ENCODE data around the gene LSP1. TPM values are rescaled to one million over a fixed set of nuclear protein-coding genes. Genes with fewer than 3 reads are reported as not detected.

Gene LSP1
- total and polyA plus RNA-seq, 2 of the 8 experiments (the other 6 are each of a cell fraction or from before 2014, with no cell fraction given), result 0.03 TPM; not detected in 1

- Histone ChIP-seq H3K4me3 (ENCODE audit: extremely low read depth in 1 of 4, insufficient read depth in 2 of 4, low read depth in 3 of 4, low read length in 4 of 4) (no peak overlapping the region), H3K23me2 (ENCODE audit: low read depth, low read length) (no peaks in the 10 kb centered on the region), H2BK20ac (ENCODE audit: low read length) (no peak overlapping the region), H3K23ac (ENCODE audit: insufficient read length) (no peak overlapping the region), H3K9me3 (ENCODE audit: insufficient read depth in 2 of 2, low read depth in 1 of 2, low read length in 1 of 2) (no peaks in the 10 kb centered on the region), H3K9ac (replicated peaks in 1 of 4; ENCODE audit: extremely low read depth in 1 of 4, low read depth in 3 of 4, low read length in 3 of 4) (no peak overlapping the region), H2BK12ac (ENCODE audit: low read depth, low read length) (no peak overlapping the region), H4K20me1 (replicated peaks in 1 of 2; ENCODE audit: control insufficient read depth in 1 of 2, insufficient read depth in 2 of 2, low read length in 2 of 2) (no peaks in the 10 kb centered on the region), H3K4me1 (replicated peaks in 1 of 4; ENCODE audit: control insufficient read depth in 3 of 4, insufficient read depth in 4 of 4, low read length in 3 of 4) (peaks cover 0 to 3% (median 0%) of the 10 kb centered on the region in 4 experiments; a peak in 3 of 7 replicates), H3K36me3 (ENCODE audit: control insufficient read depth in 2 of 4, insufficient read depth in 4 of 4, low read length in 3 of 4) (no peaks in the 10 kb centered on the region), H3K79me2 (ENCODE audit: control insufficient read depth in 1 of 2, insufficient read depth in 2 of 2, low read length in 2 of 2) (no peaks in the 10 kb centered on the region), H2BK5ac (ENCODE audit: low read depth, low read length) (no peak overlapping the region), H3K4ac (replicated peaks; ENCODE audit: insufficient read length, low read depth, low read length) (no peak overlapping the region), H3K56ac (replicated peaks; ENCODE audit: insufficient read length, low read depth, low read length) (no peak overlapping the region), H3K18ac (ENCODE audit: extremely low read depth, low read length) (no peak overlapping the region), H3K14ac (ENCODE audit: insufficient read length) (no peak overlapping the region), H2BK120ac (replicated peaks; ENCODE audit: low read depth, low read length) (no peak overlapping the region), H3K27me3 (replicated peaks in 1 of 4; ENCODE audit: control insufficient read depth in 3 of 4, extremely low read depth in 1 of 4, insufficient read depth in 3 of 4, low read length in 3 of 4) (no peaks in the 10 kb centered on the region), H3K27ac (ENCODE audit: low read depth, low read length) (no peak overlapping the region), H4K8ac (ENCODE audit: extremely low read depth, insufficient read depth, low read length) (no peak overlapping the region), H2BK15ac (ENCODE audit: low read length) (no peak overlapping the region), H4K91ac (replicated peaks; ENCODE audit: insufficient read length, low read length) (no peak overlapping the region), H4K5ac (ENCODE audit: insufficient read length, low read depth, low read length) (no peak overlapping the region), H2AK5ac (ENCODE audit: low read depth, low read length) (no peak overlapping the region), H3K4me2 (ENCODE audit: insufficient read depth in 1 of 2, low read depth in 2 of 2, low read length in 2 of 2) (no peak overlapping the region), H3K79me1 (ENCODE audit: low read depth, low read length) (no peaks in the 10 kb centered on the region), H2AFZ (ENCODE audit: low read length) (no peak overlapping the region)
- DNase-seq (ENCODE audit: low read depth in 1 of 2, low spot score in 2 of 2), result no peak
- POLR2A ChIA-PET (ENCODE audit: partially characterized antibody), result no interaction called here
- 85% methylated on average over 17 of the region's 23 CpGs; no CpG with 5 or more reads in 1 of the 2 experiments for WGBS, 2 experiments (ENCODE audit: extremely low coverage in 1 of 2, insufficient coverage in 1 of 2, insufficient read length in 1 of 2, insufficient replicate concordance in 2 of 2, low coverage in 1 of 2, low lambda C conversion rate in 2 of 2, missing lambda C conversion rate in 1 of 2)
- CTCF ChIA-PET (ENCODE audit: partially characterized antibody), result interaction anchor here (0.9 to 1.1 kb wide), 2 partner anchors 44 to 48 kb away, joined by 3 read pairs; no protein-coding TSS in a partner anchor
- no peak for TF ChIP-seq TAF1 (IDR thresholded peaks at IDR 0.05; ENCODE audit: low read depth, low read length)
- no peak for FAIRE-seq
Observed at GRCh38 chr11:1925373-1926155, 72.7 kb downstream of the LSP1 start.

Data from H1 (cell line).